Muscle of leg (tissue), 11 donors: ENCODE results near the gene LTBP1. TPM values are rescaled to one million over a fixed set of nuclear protein-coding genes. Genes with fewer than 3 reads are reported as not detected.
"Not testable (repeated sequence)": the region's sequence is repeated elsewhere in the genome, so short reads cannot be mapped to it uniquely, and the experiment has no call there.

Experiments used
- DNase-seq: peaks from one replicate; pipeline ENCODE4 v3.0.0; 2013
- H3K27ac ChIP-seq: one replicate; pipeline ENCODE4 v1.5.1; 2013; ENCODE audit warnings: mild to moderate bottlenecking, low read length, control low read depth
- H3K27me3 ChIP-seq: one replicate; pipeline ENCODE4 v1.6.1; 2013; ENCODE audit warnings: low read length; ENCODE audit not compliant: control insufficient read depth, insufficient read depth
- H3K36me3 ChIP-seq: one replicate; pipeline ENCODE4 v1.6.1; 2013; ENCODE audit warnings: low read length; ENCODE audit not compliant: control insufficient read depth, insufficient read depth
- H3K4me1 ChIP-seq: one replicate; pipeline ENCODE4 v1.6.1; 2013; ENCODE audit warnings: low read length; ENCODE audit not compliant: control insufficient read depth, insufficient read depth
- H3K4me3 ChIP-seq: one replicate; pipeline ENCODE4 v1.5.1; 2013; ENCODE audit warnings: low read length, control low read depth
- H3K9me3 ChIP-seq: replicated peaks from 2 replicates; pipeline ENCODE4 v1.6.1; 2013; ENCODE audit warnings: low read depth, low read length; ENCODE audit not compliant: control insufficient read depth
- WGBS: methylation state at CpG from one replicate; pipeline ENCODE4 v1.1.5; 2013; ENCODE audit warnings: missing lambda C conversion rate; ENCODE audit not compliant: insufficient coverage; 5-methylcytosine and 5-hydroxymethylcytosine counted together
- polyA plus RNA-seq, 8 donors: library from polyadenylated mRNA; unstranded; fragments of 120-200 nt; gene quantifications; one replicate each; pipeline versions ENCODE4 v1.2.1 to v1.2.3, GENCODE V29; 2013; ENCODE audit warnings: inconsistent platforms in 1 of 8, low replicate concordance in 1 of 8; ENCODE audit not compliant: insufficient read length in 8 of 8, insufficient read depth in 1 of 8
- total RNA-seq: library from RNA; stranded (reverse); fragments of 120-200 nt; gene quantifications from one replicate; pipeline ENCODE4 v1.2.4, GENCODE V29; 2013

The LTBP1 gene
- total and polyA plus RNA-seq, 9 donors = 37.5 to 87.3 (median 57.9) TPM

- no peaks in the 10 kb centered on the region for H3K9me3 ChIP-seq
- no peak for DNase-seq
- no CpG with 5 or more reads among the region's 3 CpGs for WGBS
- no peak overlapping the region for H3K27ac ChIP-seq
- peaks cover 2% of the 10 kb centered on the region for H3K4me1 ChIP-seq
- no peaks in the 10 kb centered on the region for H3K27me3 ChIP-seq
- H3K36me3 ChIP-seq = no peaks in the 10 kb centered on the region
- no peak overlapping the region for H3K4me3 ChIP-seq
Observed at GRCh38 chr2:33221046-33221784, 274.5 kb downstream of the LTBP1 start.

DNA sequence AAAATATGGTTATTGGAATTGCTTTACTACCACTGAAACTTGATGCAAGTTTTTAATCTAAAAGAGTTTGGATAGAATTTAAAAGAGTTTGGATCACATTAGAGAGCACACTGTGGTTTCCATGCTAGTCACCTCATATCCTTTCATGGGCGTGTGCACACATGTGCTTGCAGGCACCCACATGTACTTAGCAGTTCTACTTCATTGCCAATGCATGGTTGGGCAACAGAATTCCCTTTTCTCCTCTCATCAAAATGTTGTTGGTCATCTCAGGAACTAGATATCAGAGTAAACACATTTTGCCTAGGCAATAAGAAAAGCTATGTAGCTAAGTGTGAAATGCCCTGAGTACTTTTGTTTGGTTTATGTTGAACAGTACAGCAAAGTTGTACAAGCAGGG is 275.6 kb downstream of the LTBP1 start:
- DNase-seq = no peak
- H3K4me1 ChIP-seq = no peaks in the 10 kb centered on the region
- H3K27ac ChIP-seq = no peak overlapping the region
- no peaks in the 10 kb centered on the region for H3K27me3 ChIP-seq
- H3K9me3 ChIP-seq = no peaks in the 10 kb centered on the region
- no peak overlapping the region for H3K4me3 ChIP-seq
- 100% methylated on average over 1 of the region's 1 CpG for WGBS
- H3K36me3 ChIP-seq = no peaks in the 10 kb centered on the region

- H3K36me3 ChIP-seq = no peaks in the 10 kb centered on the region
- no CpG with 5 or more reads among the region's 4 CpGs for WGBS
- no peak overlapping the region for H3K27ac ChIP-seq
- H3K9me3 ChIP-seq = no peaks in the 10 kb centered on the region
- H3K4me1 ChIP-seq = no peaks in the 10 kb centered on the region
- DNase-seq = no peak
- no peak overlapping the region for H3K4me3 ChIP-seq
- no peaks in the 10 kb centered on the region for H3K27me3 ChIP-seq
Observed at GRCh38 chr2:33223856-33224255, 277.1 kb downstream of the LTBP1 start.

- Histone ChIP-seq H3K36me3 (no peaks in the 10 kb centered on the region), H3K4me1 (no peaks in the 10 kb centered on the region)
- no CpG with 5 or more reads among the region's 2 CpGs for WGBS
Observed at GRCh38 chr2:33225350-33225749, 278.6 kb downstream of the LTBP1 start.

GRCh38 chr2:33226546-33226945 is 279.8 kb downstream of the LTBP1 start:
- H3K9me3 ChIP-seq = no peaks in the 10 kb centered on the region
- DNase-seq = no peak
- H3K4me3 ChIP-seq = no peak overlapping the region
- 85% methylated on average over 2 of the region's 4 CpGs for WGBS
- no peaks in the 10 kb centered on the region for H3K4me1 ChIP-seq
- H3K27ac ChIP-seq = no peak overlapping the region
- no peaks in the 10 kb centered on the region for H3K36me3 ChIP-seq
- H3K27me3 ChIP-seq = no peaks in the 10 kb centered on the region

More at GRCh38 chr2:33225350-33225749, 278.6 kb downstream of the LTBP1 start:
- H3K27me3 ChIP-seq = no peaks in the 10 kb centered on the region
- H3K9me3 ChIP-seq = no peaks in the 10 kb centered on the region
- H3K4me3 ChIP-seq = no peak overlapping the region
- no peak overlapping the region for H3K27ac ChIP-seq
- DNase-seq = no peak

DNA sequence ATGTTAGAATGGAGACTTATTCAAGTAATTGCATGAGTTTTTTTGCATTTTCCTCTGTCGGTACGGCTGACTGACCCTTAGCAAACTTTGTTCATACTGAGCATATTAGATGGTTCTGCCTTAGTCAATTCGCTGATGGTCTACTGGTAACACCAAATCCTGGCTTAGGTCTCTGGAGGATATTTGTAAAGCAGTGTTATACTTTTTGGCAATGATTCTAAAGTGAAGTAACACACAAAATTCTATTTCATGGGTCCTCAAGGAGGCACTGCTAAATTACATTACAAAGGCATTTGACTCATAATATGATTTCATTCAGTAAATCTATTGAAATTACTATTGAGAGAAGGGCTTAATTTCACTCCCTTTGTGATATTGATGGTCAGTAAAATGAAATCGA is 282.9 kb downstream of the LTBP1 start:
- Histone ChIP-seq H3K4me1 (no peaks in the 10 kb centered on the region), H3K4me3 (no peak overlapping the region), H3K9me3 (no peaks in the 10 kb centered on the region), H3K27me3 (no peaks in the 10 kb centered on the region), H3K27ac (no peak overlapping the region), H3K36me3 (no peaks in the 10 kb centered on the region)
- 56% methylated on average over 2 of the region's 4 CpGs for WGBS
- no peak for DNase-seq

GRCh38 chr2:33230195-33230594 is 283.4 kb downstream of the LTBP1 start:
- DNase-seq = no peak
- no peak overlapping the region for H3K27ac ChIP-seq
- H3K9me3 ChIP-seq = no peaks in the 10 kb centered on the region
- H3K4me3 ChIP-seq = no peak overlapping the region
- no peaks in the 10 kb centered on the region for H3K36me3 ChIP-seq
- H3K4me1 ChIP-seq = no peaks in the 10 kb centered on the region
- H3K27me3 ChIP-seq = no peaks in the 10 kb centered on the region

- no peaks in the 10 kb centered on the region for H3K4me1 ChIP-seq
- no peak overlapping the region for H3K4me3 ChIP-seq
- no peaks in the 10 kb centered on the region for H3K27me3 ChIP-seq
- DNase-seq = no peak
- no peak overlapping the region for H3K27ac ChIP-seq
- H3K9me3 ChIP-seq = no peaks in the 10 kb centered on the region
- no peaks in the 10 kb centered on the region for H3K36me3 ChIP-seq
- 80% methylated on average over 2 of the region's 7 CpGs for WGBS
Observed at GRCh38 chr2:33230842-33231241, 284.1 kb downstream of the LTBP1 start.

GRCh38 chr2:33235559-33235958 is 288.8 kb downstream of the LTBP1 start:
- H3K27ac ChIP-seq, H3K4me3 ChIP-seq, H3K9me3 ChIP-seq, H3K36me3 ChIP-seq, H3K27me3 ChIP-seq, H3K4me1 ChIP-seq, DNase-seq: not testable (repeated sequence)
- WGBS = no CpG with 5 or more reads among the region's 1 CpG

DNA sequence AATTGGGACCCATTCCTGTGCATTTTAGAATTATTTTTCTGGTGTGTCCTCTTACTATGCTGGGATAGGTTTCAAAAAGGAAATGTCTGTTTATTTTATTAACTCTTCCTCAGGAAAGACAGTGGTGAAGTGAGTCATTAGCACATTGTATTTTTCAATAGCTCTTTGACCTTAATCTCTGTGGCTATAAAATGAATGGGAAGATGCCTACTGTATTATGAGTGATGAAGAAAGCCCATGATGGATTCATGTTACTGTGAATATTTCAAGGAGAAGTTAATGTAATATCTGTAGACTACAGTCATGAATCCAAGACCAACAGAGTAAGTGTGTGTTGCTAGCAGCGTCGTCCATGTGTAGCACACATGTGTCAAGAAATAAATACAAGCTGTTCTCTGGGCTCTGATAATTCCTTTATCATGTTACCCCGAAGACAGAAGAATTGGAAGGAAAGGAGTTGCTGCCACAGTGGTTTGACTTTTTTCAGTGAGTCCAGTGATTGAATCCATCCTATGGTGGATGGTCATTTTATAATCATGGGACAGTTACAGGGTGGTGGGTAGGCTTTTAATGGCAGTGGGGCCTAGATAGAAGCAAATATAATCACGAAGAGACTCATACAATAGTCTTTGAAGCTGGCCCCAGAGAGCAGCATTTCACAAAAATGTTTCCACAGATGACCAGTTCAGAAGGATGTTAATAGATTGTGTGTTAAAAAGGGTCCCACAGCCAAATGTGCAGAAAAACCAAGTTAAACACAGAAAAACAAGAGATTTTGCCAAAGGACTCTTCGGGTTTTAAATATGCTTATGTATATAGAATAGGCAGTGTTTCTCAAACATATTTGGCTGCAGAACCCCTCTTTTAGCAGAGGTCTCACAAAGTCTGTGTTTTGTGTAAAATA is 290.0 kb downstream of the LTBP1 start:
- Histone ChIP-seq H3K4me3 (no peak overlapping the region), H3K9me3 (no peaks in the 10 kb centered on the region), H3K27me3 (no peaks in the 10 kb centered on the region), H3K27ac (no peak overlapping the region), H3K4me1 (no peaks in the 10 kb centered on the region), H3K36me3 (no peaks in the 10 kb centered on the region)
- whole genome bisulfite sequencing = 40% methylated on average over 1 of the region's 5 CpGs
- DNase-seq = no peak
